HG02798 (cell line): Measurements from ENCODE around the gene NCAPD3.
A peak's percentile ranks its signal among the peaks of the same experiment; 100 is the strongest.
"Not testable (repeated sequence)": the region's sequence is repeated elsewhere in the genome, so short reads cannot be mapped to it uniquely, and the experiment has no call there.

Source experiments
- ATAC-seq: cut with Tn5 transposase; IDR thresholded peaks from one replicate; pipeline ENCODE4 v1.9.1; 2021; ENCODE audit warnings: mild to moderate bottlenecking; ENCODE audit not compliant: unreplicated experiment, poor library complexity

Gene NCAPD3

DNA sequence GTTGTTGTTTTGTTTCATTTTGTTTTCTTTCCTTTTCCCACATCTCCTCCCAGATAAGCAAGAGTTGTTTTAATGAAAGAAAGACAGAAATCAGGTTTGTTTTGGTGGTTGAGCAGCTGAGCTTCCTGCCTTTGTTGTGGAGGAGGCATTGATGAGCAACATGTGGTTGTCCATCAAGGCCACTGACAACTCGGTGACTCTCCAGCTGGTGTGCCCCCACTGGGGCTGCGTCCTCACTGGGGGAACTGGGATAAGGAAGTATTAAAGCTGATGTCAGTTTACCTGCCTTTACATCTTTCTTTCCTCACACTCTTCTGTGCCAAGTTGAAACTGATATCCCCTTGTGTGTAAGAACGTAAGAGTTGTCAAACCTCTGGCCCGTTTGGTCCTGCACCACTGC lies 6.6 kb upstream of the NCAPD3 start:
- ATAC-seq, result no peak

DNA sequence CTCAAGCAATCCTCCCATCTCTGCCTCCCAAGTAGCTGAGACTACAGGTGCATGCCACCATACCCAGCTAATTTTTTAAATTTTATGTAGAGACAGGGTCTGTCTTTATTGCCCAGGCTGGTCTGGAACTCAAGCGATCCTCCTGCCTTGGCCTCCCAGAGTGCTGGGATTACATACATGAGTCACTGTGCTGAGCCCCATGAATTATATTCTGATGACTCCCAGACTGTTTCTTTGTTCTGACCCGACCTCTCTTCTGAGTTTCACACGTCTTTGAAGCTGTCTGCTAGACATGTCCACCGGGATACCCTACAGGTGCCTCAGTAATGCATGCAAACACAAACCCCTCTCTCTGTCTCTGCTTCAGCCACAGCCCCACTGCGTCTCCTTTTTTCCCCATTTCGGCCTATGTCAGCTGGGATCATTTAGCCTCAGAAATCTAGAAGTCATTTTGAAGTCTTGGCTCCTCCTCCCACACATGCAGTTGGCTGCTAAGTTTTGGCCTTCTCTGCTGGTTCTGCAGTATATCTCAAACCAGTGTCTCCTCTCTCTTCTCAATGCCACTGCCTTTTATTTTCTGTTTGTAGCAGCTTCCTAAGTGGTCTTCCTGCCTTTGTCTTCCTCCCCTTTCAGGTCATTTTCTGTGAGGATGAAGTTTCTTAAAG lies 5.5 kb upstream of the NCAPD3 start:
- no peak for ATAC-seq

DNA sequence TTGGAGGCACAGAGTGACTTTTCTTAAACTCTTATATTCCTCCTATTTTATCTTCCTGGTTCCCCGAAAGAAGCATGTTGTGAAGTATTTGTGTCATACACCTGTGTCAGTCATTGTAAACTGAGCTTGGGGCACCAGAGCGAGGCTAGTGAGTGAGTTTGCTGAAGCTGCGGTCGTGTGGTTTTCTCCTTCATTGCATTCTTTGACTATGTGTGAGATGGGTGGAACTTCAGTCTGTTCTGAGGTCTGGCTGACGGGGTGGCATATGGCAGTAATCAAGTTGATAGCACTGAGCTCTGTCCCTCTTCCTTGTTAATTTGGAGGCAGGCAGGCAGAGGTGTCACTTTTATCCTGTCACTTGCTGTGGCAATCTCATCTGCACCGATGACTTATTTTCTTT lies 4.9 kb upstream of the NCAPD3 start:
- ATAC-seq, result peak; percentile 48

DNA sequence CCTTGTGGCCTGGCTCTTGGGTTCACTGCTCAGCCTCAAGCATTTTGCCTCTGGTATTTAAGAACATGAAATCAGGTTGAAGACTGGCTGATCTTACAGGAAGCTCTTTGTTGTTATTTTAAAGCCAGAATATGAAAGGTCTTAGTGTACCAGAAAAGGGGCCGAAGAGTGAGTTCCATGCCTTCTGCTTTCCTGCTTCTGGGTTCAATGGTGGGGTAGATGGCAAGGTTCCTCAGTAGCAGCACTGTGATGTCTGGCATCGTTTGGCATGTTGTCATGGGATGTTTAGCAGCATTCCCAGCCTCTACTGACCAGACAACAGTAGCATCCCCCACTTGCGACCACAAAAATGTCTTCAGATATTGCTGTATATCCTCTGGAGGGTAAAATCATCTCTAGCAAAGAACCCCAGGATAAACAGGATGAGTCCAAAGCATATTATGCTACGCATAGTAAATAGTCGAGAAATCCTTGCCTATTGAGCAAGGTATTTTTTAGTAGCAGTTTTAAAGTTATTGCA lies 3.1 kb upstream of the NCAPD3 start:
- no peak for ATAC-seq

DNA sequence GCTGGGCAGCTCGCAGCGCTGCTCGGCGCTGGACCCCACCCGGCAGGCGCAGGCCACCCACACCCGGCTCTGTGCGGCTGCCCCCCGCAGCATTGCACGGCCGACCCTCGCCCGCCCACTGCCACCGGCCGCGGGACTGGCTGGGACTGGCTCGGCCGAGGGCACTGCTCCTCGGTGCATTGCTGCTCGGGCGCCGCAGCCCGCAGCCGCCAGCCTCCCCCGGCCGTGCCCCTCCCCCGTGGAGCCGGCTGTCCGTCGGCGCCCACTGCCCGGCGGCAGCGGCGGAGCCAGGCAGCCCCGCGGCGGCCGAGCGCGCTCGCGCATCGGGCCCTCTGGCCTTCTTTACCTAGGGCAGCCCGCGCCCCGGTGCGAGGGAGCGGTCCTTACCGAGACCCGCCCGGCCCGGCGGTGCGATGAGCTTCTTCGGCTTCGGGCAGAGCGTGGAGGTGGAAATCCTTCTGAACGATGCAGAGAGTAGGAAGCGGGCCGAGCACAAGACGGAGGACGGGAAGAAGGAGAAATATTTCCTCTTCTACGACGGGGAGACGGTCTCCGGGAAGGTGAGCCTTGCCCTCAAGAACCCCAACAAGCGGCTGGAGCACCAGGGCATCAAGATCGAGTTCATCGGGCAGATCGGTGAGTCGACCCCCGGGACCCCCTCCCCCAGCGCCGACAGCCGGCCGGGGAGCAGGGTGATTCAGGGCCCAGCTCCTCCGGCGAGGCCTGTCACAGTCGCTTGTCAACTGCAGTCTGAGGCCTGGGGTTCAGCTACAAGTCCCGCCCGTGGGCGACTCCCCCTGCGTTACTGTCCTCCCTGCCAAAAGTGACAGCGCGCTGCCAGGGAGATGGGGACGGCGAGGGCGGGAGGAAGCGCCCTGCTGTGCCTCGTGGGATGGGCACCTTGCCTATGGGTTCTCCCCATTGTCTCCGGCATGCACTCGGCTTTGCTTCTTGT lies 1.2 kb upstream of the NCAPD3 start:
- peak; percentile 28 for ATAC-seq

DNA sequence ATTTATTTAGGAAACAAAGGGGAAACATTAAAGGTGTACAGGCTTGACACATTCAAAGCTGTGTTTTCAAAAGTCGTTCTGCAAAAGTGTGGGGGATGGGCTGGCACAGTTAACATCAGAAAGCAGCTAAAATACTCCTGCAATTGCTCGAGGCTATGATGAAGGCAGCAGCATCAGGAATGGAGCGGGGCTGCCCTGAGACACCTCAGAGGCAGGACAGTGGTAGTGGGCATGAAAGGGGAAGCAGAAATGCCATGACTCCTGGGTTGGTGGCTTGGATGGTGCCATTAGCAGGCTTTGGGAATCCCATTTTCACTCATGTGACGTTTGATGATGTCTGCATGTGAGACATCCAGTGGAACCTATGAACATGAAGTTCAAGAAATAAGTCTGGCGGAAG lies 646 bp downstream of the NCAPD3 start:
- no peak for ATAC-seq

DNA sequence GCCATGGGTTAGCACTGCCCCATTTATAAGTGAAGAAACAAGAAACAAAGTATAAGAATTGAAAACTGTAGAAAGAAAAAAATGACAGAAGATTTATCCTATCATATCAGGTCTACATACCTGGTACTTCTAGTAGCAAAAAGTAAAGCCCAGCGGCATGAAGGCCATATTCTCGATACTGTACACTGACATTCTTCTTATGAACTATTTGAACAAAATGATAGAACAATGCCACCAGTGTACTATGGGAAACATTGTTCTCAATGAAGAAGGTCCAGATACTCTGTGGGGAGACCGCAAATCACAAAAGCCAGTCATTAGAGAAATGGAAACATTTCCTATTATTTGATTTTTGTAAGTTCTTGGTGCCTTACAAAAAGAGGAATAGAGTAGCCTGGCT lies 7.0 kb downstream of the NCAPD3 start:
- no peak for ATAC-seq

DNA sequence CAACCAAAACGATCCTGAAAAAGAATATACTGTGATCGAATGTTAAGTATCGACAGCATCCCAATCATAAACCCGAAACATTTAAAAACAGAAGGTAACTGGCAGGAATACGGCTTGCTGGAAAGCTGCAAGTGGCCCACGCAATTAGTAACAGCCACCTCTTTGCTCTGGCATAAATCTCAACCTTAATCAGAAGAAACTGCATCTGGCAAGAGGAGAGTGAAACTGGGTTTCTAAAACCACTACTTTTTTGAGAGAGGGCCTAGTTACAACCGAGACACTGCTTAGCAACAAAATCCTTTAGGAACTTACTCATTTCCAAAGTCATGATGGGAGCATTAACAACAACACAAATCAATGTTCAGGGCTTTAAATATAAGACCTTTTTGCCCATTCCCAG lies 7.9 kb downstream of the NCAPD3 start:
- ATAC-seq, result no peak

DNA sequence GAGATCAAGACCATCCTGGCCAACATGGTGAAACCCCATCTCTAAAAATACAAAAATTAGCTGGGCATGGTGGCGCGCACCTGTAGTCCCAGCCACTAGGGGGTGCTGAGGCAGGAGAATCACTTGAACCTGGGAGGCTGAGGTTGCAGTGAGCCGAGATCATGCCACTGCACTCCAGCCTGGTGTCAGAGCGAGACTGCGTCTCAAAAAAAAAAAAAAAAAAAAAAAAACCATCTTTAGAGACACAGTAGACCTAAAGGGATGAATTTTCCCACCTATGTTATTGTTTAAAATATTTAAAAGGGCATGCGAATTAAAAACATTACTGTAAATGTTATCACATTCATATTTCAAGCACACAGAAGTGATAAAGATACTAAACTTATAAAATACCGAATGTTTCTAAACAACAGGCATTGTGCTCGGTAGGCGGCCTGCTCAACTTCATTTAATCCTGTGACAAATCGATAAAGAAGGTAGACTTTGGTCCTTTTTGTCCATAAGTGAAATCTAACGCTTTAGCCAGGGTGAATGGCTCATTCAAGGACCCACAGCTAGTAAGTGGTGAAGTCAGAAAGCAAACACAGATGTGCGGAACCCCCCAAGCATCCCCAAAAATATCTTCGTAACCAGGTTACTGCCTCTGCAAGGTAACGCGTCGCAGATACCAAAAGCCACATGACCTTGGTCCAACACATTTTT lies 16.1 kb downstream of the NCAPD3 start:
- no peak for ATAC-seq

DNA sequence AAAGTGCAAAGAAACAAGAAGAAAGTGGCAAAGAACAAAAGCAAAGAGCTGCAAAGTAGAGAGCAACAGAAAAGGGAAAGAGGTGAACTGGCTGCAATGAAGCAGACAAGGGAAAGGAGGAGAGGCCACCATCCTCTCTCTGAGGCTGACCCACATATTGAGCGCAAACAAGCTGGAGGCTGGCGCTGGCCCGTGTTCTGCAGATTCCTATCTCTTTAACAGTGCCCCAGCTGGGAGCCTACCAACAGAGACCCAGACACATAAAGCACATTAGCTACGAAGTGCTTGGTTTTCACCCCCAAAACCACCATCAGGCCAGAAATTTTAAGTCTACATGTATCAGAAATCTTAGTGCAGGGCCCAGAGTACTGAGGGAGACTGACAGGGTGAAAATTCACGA lies 17.6 kb downstream of the NCAPD3 start:
- no peak for ATAC-seq

DNA sequence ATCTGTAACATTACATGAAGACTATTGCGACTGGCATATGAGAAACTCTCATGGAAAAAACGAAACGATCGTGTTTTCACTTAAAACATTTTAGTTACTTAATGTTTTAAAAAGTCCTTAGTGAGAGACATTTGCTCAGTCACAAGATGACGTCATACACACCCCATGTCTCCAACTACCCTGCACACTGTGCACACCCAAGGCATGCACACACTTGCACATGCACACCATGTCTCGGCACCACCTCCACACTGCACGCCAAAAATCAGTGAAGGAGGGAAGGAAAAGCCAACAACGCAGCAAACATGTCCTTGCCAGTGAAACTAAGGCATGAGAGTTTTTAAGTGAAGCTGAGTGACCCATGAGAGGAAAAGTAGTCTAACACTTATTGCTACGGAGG lies 18.0 kb downstream of the NCAPD3 start:
- ATAC-seq, result no peak

DNA sequence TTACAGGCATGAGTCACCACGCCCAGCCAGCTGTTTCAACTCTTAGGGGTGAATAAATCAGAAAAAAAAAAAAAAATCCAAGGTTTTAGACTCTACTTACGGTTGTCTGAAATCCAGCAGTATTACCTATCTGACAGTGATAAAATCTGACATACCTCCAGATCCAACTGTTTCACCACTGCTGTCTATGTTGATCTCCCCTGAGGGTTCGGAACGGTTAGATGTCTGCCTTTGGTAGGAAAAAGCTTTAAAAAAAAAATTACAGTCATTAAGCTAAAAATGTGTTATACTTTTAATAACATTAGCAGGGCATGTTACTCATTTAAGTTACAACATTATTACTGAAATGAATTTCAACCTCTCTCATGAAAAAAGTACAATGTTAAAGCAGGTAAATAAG lies 21.1 kb downstream of the NCAPD3 start:
- ATAC-seq, result no peak

DNA sequence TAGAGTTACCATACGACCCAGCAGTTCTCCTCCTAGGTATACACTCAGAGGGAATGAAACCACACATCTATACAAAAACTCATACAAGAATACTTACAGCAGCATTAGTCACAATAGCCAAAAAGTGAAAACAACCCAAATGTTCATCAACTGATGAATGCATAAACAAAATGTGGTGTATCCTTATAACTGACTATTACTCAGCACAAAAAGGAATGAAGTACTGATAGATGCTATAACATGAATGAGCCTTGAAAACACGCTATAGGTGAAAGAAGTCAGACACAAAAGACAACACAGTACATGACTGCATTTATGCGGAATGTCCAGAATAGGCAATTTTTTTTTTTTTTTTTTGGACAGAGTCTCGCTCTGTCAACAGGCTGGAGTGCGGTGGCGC lies 23.1 kb downstream of the NCAPD3 start:
- ATAC-seq, result no peak

DNA sequence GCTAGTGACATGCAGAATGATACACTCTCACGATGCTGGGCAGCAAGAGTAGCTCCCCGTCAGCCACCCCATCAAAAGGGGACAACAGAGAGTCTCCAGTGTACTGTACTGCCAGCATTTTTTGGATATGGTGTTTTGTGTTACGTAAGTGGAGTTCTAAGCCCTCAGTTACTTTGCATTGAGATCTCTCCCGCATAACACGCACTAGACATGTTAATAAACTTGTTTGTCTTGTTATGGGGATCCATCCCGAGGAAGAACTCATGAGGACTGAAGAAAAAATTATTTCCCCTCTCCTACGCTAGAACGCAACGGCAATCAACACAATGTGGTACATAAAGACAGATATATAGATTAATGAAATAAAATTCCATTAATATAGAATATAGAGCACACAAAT lies 24.2 kb downstream of the NCAPD3 start:
- ATAC-seq, result no peak

DNA sequence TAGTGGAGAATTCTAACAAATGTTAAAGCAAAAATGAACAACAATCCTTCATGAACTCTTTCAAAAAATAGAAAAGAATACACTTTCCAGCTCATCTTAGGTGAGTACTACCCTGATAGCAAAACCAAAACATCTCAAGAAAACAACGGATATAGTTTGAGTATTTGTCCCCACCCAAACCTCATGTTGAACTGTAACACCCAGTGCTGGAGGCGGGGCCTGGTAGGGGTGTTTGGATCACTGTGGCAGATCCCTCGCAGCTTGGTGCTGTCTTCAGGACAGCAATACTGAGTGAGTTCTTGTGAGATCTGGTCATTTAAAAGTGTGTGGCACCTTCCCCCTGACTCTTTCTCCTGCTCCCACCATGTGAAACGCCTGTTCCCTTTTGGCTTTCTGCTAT lies 27.0 kb downstream of the NCAPD3 start:
- ATAC-seq, result no peak

DNA sequence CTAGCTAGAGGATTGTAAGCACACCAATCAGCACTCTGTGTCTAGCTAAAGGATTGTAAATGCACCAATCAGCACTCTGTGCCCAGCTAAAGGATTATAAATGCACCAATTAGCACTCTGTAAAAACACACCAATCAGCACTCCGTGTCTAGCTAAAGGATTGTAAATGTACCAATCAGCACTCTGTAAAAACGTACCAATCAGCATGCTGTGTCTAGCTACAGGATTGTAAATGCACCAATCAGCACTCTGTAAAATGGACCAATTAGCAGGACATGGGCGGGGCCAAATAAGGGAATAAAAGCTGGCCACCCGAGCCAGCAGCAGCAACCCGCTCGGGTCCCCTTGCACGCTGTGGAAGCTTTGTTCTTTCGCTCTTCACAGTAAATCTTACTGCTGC lies 35.7 kb downstream of the NCAPD3 start:
- ATAC-seq, result not testable (repeated sequence)

DNA sequence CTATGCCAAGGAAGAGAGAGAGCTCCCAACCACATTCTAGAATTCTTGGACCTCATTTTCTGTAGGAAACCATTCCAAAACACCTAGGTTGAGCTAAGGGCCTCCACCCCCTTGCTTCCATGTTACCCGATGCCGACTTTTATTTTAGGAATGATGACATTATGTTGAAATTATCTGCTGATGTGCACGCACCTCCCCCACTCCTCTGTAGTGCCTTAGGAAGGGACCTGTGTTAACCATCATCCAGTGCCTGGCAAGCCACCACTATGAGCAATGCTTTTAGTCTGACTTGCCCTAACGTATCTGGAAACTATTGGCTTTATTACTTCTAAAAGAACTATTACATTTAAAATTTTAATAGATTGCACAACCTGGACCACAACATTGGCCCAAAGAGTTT lies 42.1 kb downstream of the NCAPD3 start:
- no peak for ATAC-seq

DNA sequence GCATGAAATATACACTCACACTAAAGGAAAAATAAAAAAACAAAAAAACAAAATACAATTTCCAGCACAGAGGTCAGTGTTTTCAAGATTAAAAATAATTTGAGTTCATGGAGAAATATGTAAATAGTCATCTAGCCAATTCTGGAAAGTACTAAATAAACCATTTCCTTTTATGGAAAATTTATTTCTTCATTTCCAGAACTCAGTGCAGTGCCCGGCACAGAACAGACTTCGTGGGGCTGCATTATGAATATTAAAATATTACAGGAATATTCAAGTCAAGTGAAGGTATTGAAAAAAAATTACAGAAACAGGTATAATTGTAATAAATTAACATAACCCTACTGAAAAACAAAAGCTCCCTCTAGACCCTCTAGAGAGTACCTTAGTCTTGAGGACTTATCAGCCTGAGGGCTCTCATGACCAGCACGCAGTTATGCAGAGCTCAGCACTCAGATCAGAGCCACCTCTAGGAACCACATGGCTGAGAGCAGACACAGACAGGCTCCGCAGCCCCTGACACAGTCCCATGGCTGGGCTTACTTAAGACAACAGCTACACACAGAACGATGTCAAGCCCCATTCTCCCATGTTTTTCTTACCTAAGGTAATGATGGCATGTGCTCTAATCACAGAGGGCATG lies 45.6 kb downstream of the NCAPD3 start:
- ATAC-seq, result no peak

DNA sequence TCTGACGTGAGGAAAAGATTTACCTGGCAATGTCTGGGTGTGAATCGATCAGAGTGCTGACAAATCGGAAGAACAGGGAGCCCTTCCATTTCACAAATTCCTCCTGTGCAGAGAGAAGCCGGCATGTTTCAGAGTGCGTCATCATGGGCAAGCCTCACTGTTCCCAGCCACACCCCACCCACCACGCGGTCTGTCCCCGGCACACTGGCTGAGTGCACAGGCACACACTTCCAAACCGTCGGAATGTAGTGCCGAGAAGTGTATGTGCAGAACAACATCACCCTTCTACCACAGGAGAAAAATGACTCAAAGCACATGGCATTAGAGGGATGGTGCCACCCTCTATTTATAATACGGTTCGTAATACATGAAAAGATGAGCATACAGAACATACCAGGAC lies 47.5 kb downstream of the NCAPD3 start:
- no peak for ATAC-seq

DNA sequence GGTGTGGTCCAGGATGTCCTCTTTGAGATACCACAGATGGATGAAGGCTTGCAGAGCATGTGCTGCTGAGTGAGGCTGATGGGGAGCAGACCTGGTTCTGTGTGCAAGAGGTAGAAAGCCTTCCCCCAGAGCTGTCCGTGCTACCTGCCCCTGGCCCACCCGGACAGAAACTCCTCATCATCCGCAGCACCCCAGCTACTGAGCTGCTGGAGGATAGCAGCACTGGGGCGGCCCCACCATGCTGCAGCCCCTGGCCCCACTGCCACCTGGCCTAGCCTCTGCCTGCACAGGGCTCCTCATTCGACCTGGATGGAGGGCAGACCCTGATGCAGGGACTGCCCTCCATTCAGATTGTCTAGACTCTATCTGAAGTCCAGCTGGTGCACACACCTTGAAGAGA lies 50.5 kb downstream of the NCAPD3 start:
- ATAC-seq, result no peak

DNA sequence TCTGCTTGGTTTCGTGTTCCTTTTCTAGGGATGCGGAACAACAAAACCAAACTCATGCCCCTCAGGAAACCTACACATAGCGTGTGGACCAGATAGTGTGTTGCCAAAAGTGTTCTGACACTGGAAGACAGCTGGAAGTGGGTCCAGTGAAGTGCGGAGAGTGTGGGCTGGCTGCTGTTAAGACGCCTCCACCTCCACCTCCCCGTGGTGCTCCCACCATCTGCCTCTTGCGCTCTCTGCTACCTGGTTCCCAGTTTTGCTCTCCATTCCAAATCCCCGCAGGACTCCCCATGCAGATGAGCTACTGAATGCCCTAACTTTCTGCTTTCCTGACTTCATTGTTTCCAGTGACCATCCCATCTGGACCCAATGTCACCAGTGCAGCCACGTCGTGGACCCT lies 51.8 kb downstream of the NCAPD3 start:
- no peak for ATAC-seq
